NCI-H526 (cell line): Measurements from ENCODE around the gene ME2.
"Not testable (repeated sequence)": the region's sequence is repeated elsewhere in the genome, so short reads cannot be mapped to it uniquely, and the experiment has no call there.

Experiments
- DNase-seq, 2 experiments: peaks; one replicate each; lab custom pipeline; 2025; lab: John Stamatoyannopoulos, UW

ME2 gene

DNA sequence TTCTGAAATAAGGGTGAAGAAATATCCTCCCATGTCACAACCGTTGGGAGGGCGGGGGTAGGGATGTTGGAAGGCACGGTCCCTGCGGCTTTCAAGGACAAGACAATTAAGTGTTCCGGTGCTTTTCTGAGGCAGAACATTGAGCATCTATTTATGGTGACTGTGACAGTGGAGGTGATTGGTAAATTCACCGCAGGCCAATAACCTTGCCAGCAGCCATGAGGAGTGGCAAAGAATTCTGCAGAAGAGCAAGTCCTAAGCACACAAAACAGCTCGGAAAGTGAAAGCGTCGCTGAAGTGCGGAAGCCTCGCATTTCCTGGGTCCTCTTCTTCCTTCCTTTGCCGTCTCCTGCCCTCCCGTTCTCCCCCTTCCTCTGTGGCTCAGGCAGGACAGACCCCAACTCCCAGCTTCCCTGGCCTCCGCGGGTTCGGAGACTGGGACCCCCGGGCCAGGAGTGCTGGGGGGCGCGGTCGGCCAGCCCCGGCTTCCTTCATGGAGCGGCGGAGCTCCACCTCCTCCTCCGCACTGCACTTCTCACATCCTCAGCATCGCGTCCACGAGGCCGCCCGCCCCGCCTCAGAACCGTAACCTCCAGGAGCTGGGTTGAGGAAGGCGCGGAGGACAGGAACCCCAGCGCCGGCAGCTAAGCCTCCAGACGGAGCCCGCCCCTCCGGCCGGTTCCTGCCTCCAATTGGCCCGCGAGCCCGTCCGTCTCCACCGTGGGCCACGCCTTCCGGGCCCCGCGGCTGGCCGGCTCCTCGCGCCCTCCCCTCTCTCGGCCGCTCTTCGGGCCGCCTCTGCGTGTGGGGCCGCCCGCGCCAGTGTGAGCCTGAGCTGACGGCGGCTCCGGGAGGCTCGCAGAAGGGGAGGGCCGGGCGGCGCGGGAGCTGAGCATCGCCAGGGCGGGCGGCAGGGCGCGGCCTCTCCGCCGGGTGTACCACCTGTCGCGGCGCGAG is at the start of gene ME2:
Gene ME2, plus strand, starts transcription at position 774 of the 957 bp plus-strand sequence. CDS start 16,703 bp downstream, outside the sequence.
- DNase-seq = peak; percentile 84 to 96

DNA sequence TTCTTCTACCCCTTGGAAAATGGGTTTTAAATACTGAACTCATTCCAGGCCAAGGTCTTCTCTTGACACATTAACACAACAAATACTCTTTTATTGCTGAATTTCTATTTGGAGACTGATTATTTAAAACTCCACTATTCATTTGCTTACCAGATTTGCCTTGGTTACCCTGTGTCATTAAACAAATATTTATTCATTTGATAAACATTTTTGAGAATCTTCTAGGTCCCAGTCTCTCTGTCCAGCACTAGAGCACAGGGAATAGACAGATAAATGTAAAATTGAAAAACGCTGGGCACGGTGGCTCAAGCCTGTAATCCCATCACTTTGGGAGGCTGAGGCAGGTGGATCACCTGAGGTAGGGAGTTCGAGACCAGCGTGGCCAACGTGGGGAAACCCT is 49.3 kb upstream of the ME2 start:
- peak; percentile 14 to 15 for DNase-seq

DNA sequence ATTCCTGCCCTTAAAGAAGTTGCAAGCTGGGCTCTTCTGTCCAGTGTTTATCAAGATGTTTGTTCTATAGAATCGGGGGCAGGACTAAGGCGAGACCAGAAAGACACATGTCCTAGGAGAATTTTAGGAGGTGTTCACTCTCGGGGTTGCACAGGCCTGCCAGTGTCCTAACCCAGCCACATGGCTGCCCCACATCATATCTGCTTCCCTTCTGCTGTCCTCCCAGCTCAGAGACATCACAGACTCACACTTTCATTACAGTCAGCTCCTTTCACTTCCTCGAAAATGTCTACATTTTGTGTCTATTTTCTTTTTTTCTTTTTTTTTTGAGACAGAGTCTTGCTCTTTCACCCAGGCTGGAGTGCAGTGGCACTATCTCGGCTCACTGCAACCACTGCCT is 48.4 kb upstream of the ME2 start:
- DNase-seq = no peak

DNA sequence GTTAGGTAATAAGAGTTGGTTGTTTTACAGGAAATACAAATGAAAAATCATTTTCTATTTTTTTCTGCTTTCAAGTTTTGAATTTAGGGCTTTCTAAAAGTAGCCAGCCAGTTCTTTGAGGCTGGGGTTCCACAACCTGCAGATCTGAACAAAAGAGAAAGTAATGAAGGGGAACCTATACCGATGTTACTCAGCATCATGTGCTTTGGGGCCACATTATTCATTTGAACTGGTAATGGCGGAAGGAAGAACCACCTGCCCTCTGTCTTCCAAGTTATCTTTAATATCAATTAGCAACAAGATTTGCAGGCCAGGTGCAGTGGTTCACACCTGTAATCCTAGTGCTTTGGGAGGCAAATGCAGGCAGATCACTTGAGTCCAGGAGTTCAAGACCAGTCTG is 46.2 kb upstream of the ME2 start:
- DNase-seq = no peak

DNA sequence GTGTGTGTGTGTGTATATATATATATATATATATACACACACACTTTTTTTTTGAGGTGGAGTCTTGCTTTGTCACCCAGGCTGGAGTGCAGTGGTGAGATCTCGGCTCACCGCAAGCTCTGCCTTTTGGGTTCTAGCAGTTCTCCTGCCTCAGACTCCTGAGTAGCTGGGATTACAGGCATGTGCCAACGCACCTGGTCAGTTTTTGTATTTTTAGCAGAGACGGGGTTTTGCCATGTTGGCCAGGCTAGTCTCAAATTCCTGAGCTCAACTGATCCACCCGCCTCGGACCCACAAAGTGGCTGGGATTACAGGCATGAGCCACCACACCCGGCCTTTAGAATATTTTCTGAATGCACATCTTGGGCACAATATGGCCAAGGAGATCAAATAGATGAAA is 45.4 kb upstream of the ME2 start:
- not testable (repeated sequence) for DNase-seq

DNA sequence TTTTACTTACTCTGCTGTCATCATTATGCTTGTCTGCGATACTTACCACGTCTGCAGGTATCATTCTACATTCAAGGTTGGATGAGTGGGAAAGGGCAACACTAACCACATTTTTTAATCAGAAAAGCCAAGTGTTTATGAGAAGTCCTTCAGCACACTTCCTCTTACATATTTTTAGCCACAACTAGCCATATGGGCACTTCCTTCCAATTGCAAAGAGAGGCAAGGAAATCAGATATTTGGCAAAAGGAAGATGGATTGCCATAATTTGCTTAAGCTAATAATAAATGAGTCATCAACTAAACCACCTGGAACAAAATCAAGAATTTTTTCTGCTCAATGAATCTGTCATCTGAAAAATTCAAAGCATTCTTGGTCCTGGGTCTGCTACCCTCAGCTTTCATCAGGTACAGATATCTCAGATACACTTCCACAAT is 42.4 kb upstream of the ME2 start:
- peak; percentile 21 to 69 for DNase-seq

DNA sequence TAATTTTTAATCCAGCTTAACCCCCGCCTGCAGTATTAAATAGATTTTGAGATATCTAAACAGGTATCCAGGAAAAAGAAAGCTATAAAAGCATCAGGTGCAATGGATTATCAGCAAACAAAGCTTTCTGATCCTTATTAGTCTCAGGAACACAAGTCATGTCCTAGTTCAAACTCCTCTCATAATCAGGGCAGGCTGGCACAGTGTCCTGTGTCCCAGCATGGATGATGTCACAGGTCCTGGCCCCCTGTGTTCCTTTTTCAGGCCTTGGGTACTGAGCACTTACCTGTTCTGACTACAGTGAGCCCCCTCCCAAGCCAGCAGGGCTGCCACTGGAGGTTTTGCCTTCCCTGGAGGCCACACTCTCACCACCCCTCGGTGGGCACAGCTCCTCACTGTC is 39.6 kb upstream of the ME2 start:
- no peak for DNase-seq

DNA sequence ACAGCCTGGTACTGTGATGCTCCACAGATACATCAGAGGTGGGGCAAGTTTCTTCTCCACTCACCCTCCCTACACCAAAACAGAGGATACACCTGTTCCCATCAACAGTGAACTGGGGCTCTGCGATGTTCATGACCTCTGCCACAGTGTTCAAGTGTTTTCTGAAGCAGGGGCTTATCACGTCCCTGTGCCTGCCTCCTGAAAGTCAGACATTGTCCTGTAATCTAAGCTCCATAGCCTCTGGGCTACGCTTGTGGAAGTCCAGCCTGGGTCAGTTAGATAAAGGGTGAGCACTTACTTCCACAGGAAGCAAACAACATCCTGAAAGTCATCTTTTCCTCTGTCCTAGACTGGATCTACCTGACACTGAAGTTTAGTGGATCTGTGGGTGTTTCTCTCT is 38.9 kb upstream of the ME2 start:
- DNase-seq = no peak

DNA sequence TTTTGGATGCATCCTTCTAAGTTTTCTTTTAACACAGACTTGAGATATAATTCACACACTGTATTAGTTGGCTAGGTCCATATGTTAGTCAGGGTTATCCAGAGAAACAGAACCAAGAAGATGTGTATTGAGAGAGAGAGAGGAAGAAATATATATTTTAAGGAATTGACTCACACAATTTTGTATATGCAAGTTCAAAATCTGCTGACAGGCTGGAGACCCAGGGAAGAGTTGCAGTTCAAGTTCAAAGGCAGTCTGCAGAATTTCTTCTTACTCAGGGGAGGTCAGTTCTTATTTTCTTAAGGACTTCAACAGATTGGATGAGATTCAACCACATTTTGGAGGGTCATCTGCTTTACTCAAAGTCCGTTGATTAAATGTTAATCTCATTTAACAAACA is 36.1 kb upstream of the ME2 start:
- no peak for DNase-seq

DNA sequence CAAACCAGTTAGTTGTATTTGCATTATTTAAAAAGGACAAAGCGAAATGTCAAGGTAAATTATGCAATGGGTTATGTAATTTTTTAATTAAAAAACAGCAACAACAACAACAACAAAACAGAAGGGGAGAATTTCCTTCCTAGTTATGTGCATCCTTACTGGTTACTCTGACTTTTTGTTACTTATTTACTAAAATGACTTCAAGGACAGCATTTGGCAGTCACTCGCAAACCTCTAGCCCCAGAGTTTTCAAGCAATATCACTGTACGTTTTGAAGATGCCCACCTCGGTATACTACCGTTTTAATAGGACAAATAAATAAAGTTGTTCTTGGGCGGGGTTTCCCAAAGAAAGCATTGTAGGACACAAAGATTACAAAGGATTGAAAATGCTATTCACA is 34.4 kb upstream of the ME2 start:
- no peak for DNase-seq

DNA sequence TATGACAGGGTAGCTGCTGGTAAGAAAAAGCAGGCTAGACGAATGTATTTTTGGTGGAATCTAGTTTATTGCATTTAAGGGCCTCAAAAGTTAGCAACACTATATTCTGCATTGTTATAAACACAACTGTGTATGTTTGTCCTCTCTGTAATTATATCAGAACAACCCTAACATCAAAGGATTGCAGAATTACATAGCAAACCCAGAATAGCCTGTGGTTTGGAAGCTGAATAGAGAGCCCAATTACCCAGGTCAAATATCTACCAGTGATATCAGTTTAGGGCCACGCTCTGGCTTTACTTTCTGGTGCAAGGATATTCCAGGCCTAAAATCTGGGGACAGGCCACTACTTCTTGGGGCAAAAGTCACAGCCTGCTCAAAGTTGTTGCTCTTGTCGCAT is 34.0 kb upstream of the ME2 start:
- no peak for DNase-seq

DNA sequence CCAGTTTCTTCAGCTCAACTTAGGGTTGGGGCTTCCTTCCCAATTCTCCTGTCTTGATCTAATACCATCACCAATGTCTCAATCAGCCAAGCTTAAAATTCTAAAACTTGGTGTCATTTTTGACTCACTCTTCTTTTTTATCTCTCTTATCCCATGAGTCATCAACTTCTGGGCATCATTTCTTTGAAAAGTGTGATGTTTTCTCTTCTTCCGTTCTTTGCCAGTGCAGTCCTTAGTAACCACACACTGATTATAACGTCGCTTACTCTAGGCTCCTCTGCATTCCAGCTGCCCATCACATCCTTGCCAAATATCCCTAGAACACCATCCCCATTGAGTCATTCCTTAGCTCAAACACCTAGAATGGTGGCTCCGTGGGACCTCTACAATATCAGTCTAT is 31.7 kb upstream of the ME2 start:
- no peak for DNase-seq

DNA sequence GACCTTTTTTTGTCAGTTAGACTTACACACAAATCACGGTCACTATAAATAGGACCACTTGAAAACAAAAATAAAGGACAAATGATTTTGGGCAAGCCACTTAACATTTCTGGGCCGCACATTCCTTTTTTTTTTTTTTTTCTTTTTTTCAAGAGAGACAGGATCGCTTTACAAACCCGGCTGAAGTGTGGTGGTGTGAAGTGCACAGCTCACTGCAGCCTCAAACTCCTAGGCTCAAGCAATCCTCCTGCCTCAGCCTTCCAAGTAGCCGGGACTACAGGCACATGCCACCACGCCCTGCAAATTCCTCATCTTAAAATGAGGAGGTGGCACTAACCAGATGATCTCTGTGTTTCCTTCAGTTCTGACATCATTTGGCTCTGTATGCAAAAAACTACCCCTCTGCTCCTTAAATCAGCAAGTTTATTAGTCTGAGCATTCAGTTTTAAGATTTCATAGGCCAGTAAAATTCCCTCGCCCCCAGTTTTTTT is 30.8 kb upstream of the ME2 start:
- no peak for DNase-seq

DNA sequence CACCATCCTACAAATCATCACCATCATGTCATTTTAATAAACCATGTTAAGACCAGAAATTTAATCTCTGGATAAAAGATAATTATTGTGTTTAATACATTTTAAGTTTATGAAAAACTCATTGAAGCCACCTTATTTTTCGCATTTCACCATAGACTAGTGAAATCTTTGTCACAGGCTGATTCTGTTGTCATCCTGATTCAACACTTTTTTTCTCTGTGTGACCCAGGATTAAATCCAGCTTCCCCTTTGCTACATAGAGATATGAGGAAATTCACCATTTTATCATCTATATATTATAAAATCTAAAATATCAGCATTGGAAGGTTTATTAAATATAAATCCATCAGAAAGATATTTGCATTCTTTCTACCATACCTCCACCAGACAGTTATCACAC is 29.9 kb upstream of the ME2 start:
- DNase-seq = no peak

DNA sequence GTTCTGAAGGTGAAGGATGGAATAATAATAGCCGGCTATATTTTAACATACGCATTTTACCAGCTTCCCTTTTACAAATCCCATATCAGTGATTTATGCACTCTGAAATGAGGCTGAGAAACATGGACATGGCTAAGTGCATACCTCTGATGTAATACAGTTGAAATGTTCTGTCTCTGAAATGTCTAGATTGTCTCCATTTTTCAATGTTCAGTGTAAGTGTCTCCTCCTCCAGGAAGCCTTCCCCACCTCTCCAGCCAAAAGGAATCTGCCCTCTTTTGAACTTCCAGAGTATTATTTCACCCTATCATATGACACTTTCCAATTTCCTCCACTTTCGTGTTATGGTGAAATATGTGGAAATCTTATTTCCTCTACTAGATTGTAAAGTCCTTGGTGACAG is 29.5 kb upstream of the ME2 start:
- no peak for DNase-seq

DNA sequence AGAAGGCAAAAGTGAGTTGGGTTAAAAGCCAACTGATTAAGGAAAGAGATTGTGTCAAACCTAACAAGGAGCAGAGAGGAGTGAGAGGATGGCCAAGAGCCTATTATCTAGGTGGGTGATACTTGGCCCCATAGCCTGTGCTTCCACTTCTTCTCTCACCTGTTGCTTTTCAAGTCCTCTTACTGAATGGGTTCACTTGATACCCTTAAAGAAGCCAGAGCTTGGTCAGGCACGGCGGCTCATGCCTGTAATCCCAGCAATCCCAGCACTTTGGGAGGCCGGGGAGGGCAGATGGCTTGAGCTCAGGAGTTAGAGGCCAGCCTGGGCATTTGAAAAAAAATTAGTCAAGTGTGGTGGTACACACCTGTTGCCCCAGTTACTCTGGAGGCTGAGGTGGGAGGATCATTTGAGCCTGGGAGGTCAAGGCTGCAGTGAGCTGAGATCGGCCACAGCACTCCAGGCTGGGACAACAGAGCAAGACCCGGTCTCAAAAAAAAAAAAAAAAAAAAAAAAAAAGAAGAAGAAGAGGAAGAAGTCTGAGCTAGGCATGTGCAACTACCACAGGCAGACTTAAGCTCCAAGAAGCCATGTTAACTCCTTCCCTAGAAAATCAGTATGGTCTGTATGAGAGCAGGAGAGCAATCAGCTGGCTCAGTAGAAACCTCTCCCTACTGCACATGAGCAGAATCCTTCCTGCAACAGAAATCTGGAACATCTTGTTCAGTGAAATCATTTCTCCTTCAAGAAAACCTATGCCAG is 28.4 kb upstream of the ME2 start:
- DNase-seq = no peak

DNA sequence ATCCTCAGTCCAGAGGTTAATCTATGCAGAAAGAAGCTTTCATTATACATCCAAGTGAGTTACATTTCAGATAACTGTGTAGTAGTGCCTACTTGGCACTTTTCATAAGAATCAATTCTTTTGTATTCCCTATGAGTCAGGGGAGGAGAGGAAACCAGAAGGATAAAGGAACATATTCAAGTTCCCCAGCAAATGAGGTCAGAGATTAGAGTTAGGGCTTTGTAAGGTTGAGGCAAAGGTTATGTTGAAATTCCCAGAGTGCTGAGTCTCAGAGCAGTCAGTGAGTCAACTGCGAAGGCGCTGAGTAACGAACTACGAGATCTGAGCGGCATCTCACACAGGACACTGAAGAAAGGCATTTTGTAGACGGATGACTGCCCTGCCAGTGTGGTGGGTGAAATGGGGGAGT is 25.1 kb upstream of the ME2 start:
- DNase-seq = no peak

DNA sequence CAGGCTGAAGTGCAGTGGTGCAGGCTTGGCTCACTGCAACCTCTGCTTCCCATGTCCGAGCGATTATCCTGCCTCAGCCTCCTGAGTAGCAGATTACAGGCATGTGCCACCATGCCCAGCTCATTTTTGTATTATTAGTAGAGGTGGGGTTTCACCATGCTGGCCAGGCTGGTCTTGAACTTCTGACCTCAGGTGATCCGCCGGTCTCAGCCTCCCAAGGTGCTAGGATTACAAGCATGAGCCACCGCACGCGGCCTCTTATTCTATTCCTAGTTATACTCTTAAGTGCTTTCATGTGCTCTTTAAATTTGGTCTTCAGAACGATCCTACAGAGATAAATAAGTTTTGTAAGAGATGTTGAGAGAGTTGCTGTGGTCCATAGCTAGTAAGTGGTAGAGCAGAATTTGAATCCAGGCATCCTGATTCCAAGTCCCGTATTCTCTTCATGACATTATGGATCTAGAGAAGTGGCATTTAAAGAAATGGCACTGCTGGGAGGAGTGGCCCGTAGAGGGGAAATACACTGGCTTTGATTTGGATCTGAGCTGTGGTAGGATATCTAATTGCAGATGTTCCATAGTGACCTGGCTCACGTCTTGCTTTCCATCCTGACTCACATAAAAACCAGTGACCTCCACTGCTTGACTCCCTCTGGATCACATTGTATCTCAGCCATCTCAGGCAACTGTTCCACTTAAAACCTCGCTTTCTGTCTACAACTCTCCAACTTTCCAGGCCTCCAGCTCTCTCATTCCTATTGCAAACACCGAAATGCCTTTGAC is 22.8 kb upstream of the ME2 start:
- DNase-seq = no peak

DNA sequence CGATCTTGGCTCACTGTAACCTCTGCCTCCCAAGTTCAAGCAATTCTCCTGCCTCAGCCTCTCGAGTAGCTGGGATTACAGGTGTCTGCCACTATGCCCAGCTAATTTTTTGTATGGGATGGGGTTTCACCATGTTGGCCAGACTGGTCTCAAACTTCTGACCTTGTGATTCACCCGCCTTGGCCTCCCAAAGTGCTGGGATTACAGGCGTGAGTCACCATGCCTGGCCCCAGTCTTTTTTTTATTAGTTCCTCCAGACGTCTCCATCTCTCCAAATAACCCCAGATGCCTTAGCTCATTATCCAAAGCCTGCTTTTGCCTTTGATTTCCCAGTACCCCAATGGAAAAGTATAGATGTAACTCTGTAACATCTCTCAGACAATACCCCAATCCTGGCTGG is 21.8 kb upstream of the ME2 start:
- not testable (repeated sequence) for DNase-seq

DNA sequence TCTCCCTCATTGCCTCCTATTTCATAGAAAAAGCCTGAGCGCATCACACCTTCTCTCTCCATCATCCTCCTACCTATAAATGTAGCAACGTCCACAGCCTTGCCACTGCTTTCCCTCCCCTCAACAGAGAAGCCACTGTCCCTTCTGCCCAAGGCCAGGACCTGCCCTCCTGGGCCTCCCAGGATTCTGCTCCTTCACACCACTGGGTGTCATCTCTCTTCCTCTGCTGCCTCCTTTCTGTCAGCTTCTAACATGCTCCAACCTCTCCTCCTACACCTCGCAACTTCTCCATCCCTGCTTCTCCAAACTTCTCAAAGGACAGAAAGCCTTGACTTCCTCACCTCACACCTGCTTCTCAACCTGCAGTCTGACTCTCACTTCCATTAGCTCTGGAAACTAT is 21.2 kb upstream of the ME2 start:
- DNase-seq = no peak

DNA sequence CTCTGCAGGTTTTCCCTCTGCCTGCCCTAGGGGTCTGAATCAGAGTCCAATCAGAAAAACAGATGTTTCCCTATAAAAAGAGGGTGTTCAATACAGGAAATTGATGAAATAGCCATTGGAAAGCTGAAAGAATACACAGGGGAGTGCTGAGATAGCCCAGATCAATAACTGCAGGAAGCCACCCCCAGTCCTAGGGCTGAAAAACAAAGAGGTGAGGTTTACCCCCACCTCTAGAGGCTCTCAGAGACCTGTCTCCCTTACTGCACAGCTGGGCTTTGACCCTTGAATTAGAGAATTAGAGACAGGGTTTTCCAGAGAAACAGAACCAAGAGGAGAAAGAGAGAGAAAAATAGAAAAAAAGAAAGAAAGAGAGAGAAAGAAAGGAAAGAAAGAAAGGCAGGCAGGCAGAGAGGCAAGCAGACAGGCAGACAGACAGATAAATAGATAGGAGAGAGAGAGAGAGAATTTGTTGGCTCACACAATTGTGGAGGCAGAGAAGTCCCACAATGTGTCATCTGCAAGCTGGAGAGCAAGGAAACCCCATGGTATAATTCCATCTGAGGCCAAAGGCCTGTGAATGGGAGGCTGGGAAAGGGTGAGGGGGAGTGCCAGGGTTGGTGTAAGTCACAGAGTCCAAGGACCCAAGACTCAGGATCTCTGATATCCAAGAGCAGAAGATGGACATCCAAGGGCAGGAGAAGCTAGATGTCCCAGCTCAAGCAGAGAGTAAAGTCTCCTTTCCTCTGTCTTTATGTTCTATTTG is 18.9 kb upstream of the ME2 start:
- DNase-seq = no peak
